ENCODE results near the gene CDCA4. TPM values are rescaled to one million over a fixed set of nuclear protein-coding genes. Genes with fewer than 3 reads are reported as not detected.

Gene CDCA4
- total and polyA plus RNA-seq, 2 donors (not counting 3 experiments of a cell fraction or from before 2014, with no cell fraction given): 29.9 to 44.5 TPM

DNA sequence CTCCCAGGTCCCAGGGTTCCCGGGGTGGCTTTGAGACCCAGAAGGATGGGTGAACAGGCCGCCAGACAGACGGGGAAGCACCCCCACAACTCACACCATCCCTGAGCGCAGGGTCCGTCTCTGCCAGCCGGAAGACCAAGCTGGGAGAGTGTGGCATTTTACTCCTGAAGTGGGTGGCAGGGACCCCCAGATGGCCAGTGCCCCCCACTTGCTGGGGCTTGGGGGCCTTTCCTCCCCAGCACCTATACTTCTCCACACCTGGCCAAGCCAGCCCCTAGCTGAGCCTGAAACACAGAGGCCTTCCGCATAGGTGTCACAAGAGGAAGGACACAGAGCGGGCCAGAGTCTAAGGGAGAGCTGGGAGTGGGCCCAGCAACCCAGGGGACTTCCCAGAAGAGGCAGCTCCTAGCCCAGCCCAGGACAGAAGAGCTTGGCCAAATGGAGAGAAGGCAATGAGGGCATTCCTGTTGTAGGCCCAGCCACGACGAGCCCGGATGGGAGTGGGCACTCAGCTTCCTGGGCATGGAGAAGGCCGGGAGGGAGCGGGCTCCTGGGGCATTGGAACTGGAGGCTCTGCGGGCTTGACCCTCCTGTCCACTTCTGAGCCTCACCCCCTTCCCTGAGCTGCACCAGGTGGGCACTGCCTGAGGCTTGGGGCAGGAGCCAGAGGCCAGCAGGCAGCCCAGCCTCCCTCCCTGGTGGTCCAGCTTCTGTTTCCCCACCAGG is 46.1 kb downstream of the CDCA4 start:
- CTCF ChIA-PET: interaction anchor here (0.8 to 4.7 kb wide), 16 partner anchors 7 to 206 kb away, joined by 3 to 97 read pairs (median 5); partner anchors contain the start of genes CDCA4 and CLBA1
- H3K4me1 ChIP-seq (ENCODE audit: control insufficient read depth, extremely low read depth, insufficient read depth, low read length): peaks cover 49% of the 10 kb centered on the region
- TF ChIP-seq POLR2AphosphoS5 (IDR thresholded peaks at IDR 0.05; ENCODE audit: insufficient read depth, low read depth, low read length): no peak
- no peak for TF ChIP-seq EZH2 (IDR thresholded peaks at IDR 0.05; ENCODE audit: borderline replicate concordance, low read depth, low read length, severe bottlenecking)
- TF ChIP-seq POLR2A (IDR thresholded peaks at IDR 0.05; ENCODE audit: low read depth, low read length): no peak
- TF ChIP-seq, protein P1, sequence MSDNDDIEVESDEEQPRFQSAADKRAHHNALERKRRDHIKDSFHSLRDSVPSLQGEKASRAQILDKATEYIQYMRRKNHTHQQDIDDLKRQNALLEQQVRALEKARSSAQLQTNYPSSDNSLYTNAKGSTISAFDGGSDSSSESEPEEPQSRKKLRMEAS (IDR thresholded peaks at IDR 0.05; ENCODE audit: insufficient read depth, insufficient read length): no peak
- TF ChIP-seq GATA2 (IDR thresholded peaks at IDR 0.05; ENCODE audit: insufficient read depth, insufficient read length, low read depth, low read length): no peak
- no peak for TF ChIP-seq FOS (IDR thresholded peaks at IDR 0.05; ENCODE audit: borderline replicate concordance, insufficient read depth, low read length)
- no peak for TF ChIP-seq JUN (IDR thresholded peaks at IDR 0.05; ENCODE audit: borderline replicate concordance, insufficient read depth, insufficient read length, low read depth)
- TF ChIP-seq, protein P2, sequence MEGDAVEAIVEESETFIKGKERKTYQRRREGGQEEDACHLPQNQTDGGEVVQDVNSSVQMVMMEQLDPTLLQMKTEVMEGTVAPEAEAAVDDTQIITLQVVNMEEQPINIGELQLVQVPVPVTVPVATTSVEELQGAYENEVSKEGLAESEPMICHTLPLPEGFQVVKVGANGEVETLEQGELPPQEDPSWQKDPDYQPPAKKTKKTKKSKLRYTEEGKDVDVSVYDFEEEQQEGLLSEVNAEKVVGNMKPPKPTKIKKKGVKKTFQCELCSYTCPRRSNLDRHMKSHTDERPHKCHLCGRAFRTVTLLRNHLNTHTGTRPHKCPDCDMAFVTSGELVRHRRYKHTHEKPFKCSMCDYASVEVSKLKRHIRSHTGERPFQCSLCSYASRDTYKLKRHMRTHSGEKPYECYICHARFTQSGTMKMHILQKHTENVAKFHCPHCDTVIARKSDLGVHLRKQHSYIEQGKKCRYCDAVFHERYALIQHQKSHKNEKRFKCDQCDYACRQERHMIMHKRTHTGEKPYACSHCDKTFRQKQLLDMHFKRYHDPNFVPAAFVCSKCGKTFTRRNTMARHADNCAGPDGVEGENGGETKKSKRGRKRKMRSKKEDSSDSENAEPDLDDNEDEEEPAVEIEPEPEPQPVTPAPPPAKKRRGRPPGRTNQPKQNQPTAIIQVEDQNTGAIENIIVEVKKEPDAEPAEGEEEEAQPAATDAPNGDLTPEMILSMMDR (IDR thresholded peaks at IDR 0.05; ENCODE audit: extremely low read depth in 1 of 2, insufficient read depth in 1 of 2, low read depth in 1 of 2, low read length in 2 of 2): no peak
- no peaks in the 10 kb centered on the region for H3K9me3 ChIP-seq (replicated peaks; ENCODE audit: control insufficient read depth, insufficient read depth, low read length)
- BruUV-seq (replicated peaks): no TSS peak
- no peak overlapping the region for H3K4me3 ChIP-seq (replicated peaks in 1 of 3; ENCODE audit: insufficient read depth in 1 of 3, low read depth in 1 of 3, low read length in 3 of 3)
- POLR2A ChIA-PET: interaction anchor here (0.6 to 1.2 kb wide), 2 partner anchors 10 to 11 kb away, joined by 3 to 5 read pairs; partner anchors contain the start of gene CLBA1
- peaks cover 5% of the 10 kb centered on the region for H3K79me2 ChIP-seq (ENCODE audit: control insufficient read depth, insufficient read depth, low read length)
- H3K36me3 ChIP-seq (ENCODE audit: control insufficient read depth in 2 of 2, extremely low read depth in 1 of 2, insufficient read depth in 2 of 2, low read length in 2 of 2): no peaks in the 10 kb centered on the region
- no peaks in the 10 kb centered on the region for H4K20me1 ChIP-seq (replicated peaks; ENCODE audit: control insufficient read depth, extremely low read depth, insufficient read depth, low read length)
- no peak overlapping the region for H2AFZ ChIP-seq (ENCODE audit: low read depth, low read length)
- H3K4me2 ChIP-seq (ENCODE audit: insufficient read depth, low read length): no peak overlapping the region
- intact Hi-C loops (cut with micrococcal nuclease) (loop anchor here (5.0 to 10.0 kb wide), 3 partner anchors 192 to 327 kb away; partner anchors contain the start of genes BRF1 and JAG2), dilution Hi-C loops (cut with MboI; ENCODE audit: extremely low pct_ligation_motif_present, low sequenced_read_pairs) (no loop called here)
- H3K9ac ChIP-seq (replicated peaks; ENCODE audit: extremely low read depth, insufficient read depth, low read length): no peak overlapping the region
- FAIRE-seq: no peak
- H3K27me3 ChIP-seq (ENCODE audit: control insufficient read depth in 2 of 2, insufficient read depth in 2 of 2, low read length in 2 of 2): no peaks in the 10 kb centered on the region
- no peaks in the 10 kb centered on the region for H3K9me1 ChIP-seq (replicated peaks; ENCODE audit: control insufficient read depth, extremely low read depth, insufficient read depth, low read length)
- no peak for DNase-seq (ENCODE audit: low read depth, low spot score)
- H3K27ac ChIP-seq (ENCODE audit: insufficient read depth, low read depth, low read length): no peak overlapping the region
